GM12878 (cell line): ENCODE measurements around the gene GPR52. TPM values are rescaled to one million over a fixed set of nuclear protein-coding genes. Genes with fewer than 3 reads are reported as not detected.

Source experiments
- ATAC-seq: fragments of 200-7000 bp; cut with Tn5 transposase; 3 replicates; pipeline ENCODE4 v1.9.1; 2020; ENCODE audit warnings: mild to moderate bottlenecking, moderate library complexity
- BruUV-seq: library from RNA; stranded (reverse); fragments of 400-500 nt; replicated peaks from 2 replicates; lab custom pipeline; 2021; lab: Mats Ljungman, UMichigan
- CTCF ChIA-PET: fragments of 300-600 bp; sonication (Branson Sonifier 250); formaldehyde crosslinking; extraction: SDS; loops from one replicate; lab custom pipeline; 2021; ENCODE audit warnings: inconsistent platforms; lab: Yijun Ruan, JAX
- POLR2A ChIA-PET: fragments of 350-600 bp; formaldehyde crosslinking; extraction: SDS; loops from one replicate; lab custom pipeline; 2021; ENCODE audit warnings: inconsistent platforms; lab: Charles Lee
- RAD21 ChIA-PET: fragments of 300-600 bp; sonication (Branson Sonifier 250); formaldehyde crosslinking; loops from one replicate; lab custom pipeline; 2023; ENCODE audit warnings: antibody characterized with exemption; ENCODE audit not compliant: unreplicated experiment; lab: Charles Lee
- SMC1A ChIA-PET: fragments of 300-600 bp; sonication (Branson Sonifier 250); formaldehyde crosslinking; loops from one replicate; lab custom pipeline; 2023; ENCODE audit not compliant: unreplicated experiment, uncharacterized antibody; lab: Charles Lee
- DNase-seq: peaks from one replicate; pipeline ENCODE4 v3.0.0-alpha.2; 2011; ENCODE audit warnings: low read depth, low spot score
- FAIRE-seq: peaks from 3 replicates; lab custom pipeline; 2011; peaks lifted over from hg19 to GRCh38; lab: Jason Lieb, UNC
- H2AFZ ChIP-seq: 2 replicates; pipeline ENCODE4 v1.6.0; 2011; ENCODE audit warnings: low read depth, low read length, control low read depth; ENCODE audit not compliant: control insufficient read depth
- H3K27ac ChIP-seq: 2 replicates; pipeline ENCODE4 v1.5.1; 2011; ENCODE audit warnings: control low read depth; ENCODE audit not compliant: control insufficient read depth, insufficient read depth
- H3K27me3 ChIP-seq, 2 experiments: replicated peaks in 1 of 2; 2 replicates each; pipeline versions ENCODE4 v1.6.0 to v1.6.1; 2011; ENCODE audit warnings: low read length in 1 of 2; ENCODE audit not compliant: control insufficient read depth in 2 of 2, insufficient read depth in 2 of 2
- H3K36me3 ChIP-seq, 2 experiments: 2 replicates each; pipeline ENCODE4 v1.5.1; 2011; ENCODE audit warnings: low read length in 1 of 2; ENCODE audit not compliant: control insufficient read depth in 2 of 2, insufficient read depth in 2 of 2
- H3K4me1 ChIP-seq: 2 replicates; pipeline ENCODE4 v1.6.1; 2011; ENCODE audit warnings: mild to moderate bottlenecking, low read length, moderate library complexity, mixed read lengths; ENCODE audit not compliant: control insufficient read depth, insufficient read depth
- H3K4me2 ChIP-seq: 2 replicates; pipeline ENCODE4 v1.6.0; 2011; ENCODE audit warnings: control low read depth; ENCODE audit not compliant: control insufficient read depth, insufficient read depth
- H3K4me3 ChIP-seq: fragments of 200-600 bp; sonication (generic); 2 replicates; pipeline ENCODE4 v1.5.1; 2016
- H3K79me2 ChIP-seq: 2 replicates; pipeline ENCODE4 v1.6.0; 2011; ENCODE audit warnings: low read length; ENCODE audit not compliant: control insufficient read depth, insufficient read depth
- H3K9ac ChIP-seq: 2 replicates; pipeline ENCODE4 v1.8.0; 2011; ENCODE audit warnings: low read length, control low read depth, mixed read lengths; ENCODE audit not compliant: control insufficient read depth, insufficient read depth
- H3K9me3 ChIP-seq: replicated peaks from 3 replicates; pipeline ENCODE4 v1.5.1; 2011; ENCODE audit warnings: mild to moderate bottlenecking, low read length; ENCODE audit not compliant: control insufficient read depth, insufficient read depth
- H4K20me1 ChIP-seq: 2 replicates; pipeline ENCODE4 v1.6.0; 2011; ENCODE audit not compliant: control insufficient read depth, insufficient read depth
- ETV6 ChIP-seq, 2 experiments: fragments of 450-650 bp in 1 of 2; IDR thresholded peaks in 1 of 2; conservative IDR thresholded peaks in 1 of 2; 2 replicates each; pipeline ENCODE4 v1.6.1; 2014; ENCODE audit warnings: antibody characterized with exemption in 1 of 2, borderline replicate concordance in 1 of 2, low read depth in 1 of 2, mild to moderate bottlenecking in 1 of 2, moderate library complexity in 1 of 2
- GABPA ChIP-seq: IDR thresholded peaks from 2 replicates; pipeline ENCODE4 v1.6.1; 2014; ENCODE audit warnings: antibody characterized with exemption, low read depth, mild to moderate bottlenecking, inconsistent platforms
- HDAC6 ChIP-seq: fragments of 200-600 bp; sonication (generic); IDR thresholded peaks from one replicate; pipeline ENCODE4 v1.8.0; 2017; ENCODE audit warnings: antibody characterized with exemption; ENCODE audit not compliant: unreplicated experiment
- HDGF ChIP-seq: fragments of 450-650 bp; IDR thresholded peaks from 2 replicates; pipeline ENCODE4 v1.6.1; 2016; ENCODE audit warnings: antibody characterized with exemption
- IRF3 ChIP-seq: fragments of 450-650 bp; IDR thresholded peaks from 2 replicates; pipeline ENCODE4 v1.6.1; 2014; ENCODE audit warnings: mild to moderate bottlenecking
- NR2C2 ChIP-seq: IDR thresholded peaks from 2 replicates; pipeline ENCODE4 v1.6.1; 2011; ENCODE audit warnings: borderline replicate concordance, low read depth; ENCODE audit not compliant: control insufficient read depth, insufficient read length
- RELA ChIP-seq: fragments of 450-650 bp; IDR thresholded peaks from 2 replicates; pipeline ENCODE4 v1.8.0; 2014; ENCODE audit warnings: borderline replicate concordance; ENCODE audit not compliant: partially characterized antibody
- SPI1 ChIP-seq: IDR thresholded peaks from 2 replicates; pipeline ENCODE4 v1.6.1; 2011; ENCODE audit warnings: low read depth, mild to moderate bottlenecking, low read length, moderate library complexity, borderline replicate concordance; ENCODE audit not compliant: insufficient read depth
- ZNF384 ChIP-seq: IDR thresholded peaks from 2 replicates; pipeline ENCODE4 v1.6.1; 2012; ENCODE audit warnings: low read depth, mild to moderate bottlenecking, low read length, improper control_type of control experiment, borderline replicate concordance
- ZNF622 ChIP-seq: fragments of 450-650 bp; IDR thresholded peaks from 2 replicates; pipeline ENCODE4 v1.6.1; 2017; ENCODE audit warnings: mild to moderate bottlenecking, inconsistent platforms
- in situ Hi-C: fragments of 300-500 bp; cut with MboI; formaldehyde crosslinking; loops from 9 replicates; pipeline ENCODE4 v1.14.3; 2018; ENCODE audit warnings: mixed read lengths
- intact Hi-C: fragments of 100-400 bp; cut with micrococcal nuclease; formaldehyde crosslinking; loops from one replicate; pipeline ENCODE4 v1.14.2; 2022; ENCODE audit not compliant: unreplicated experiment
- polyA plus RNA-seq, 11 experiments: library from polyadenylated mRNA; depleted of rRNA in 4 of 11; unstranded in 6 of 11; stranded (reverse) in 5 of 11; fragments of >200 nt; fragmentation: Nextera tagmentation in 4 of 11; fragmentation: Illumina TruSeq in 1 of 11; extraction: Ambion mirVana in 4 of 11; extraction: Trizol in 1 of 11; gene quantifications; 1 replicate in 1 of 11; 2 replicates in 10 of 11; pipeline versions ENCODE4 v1.2.1 to v1.2.3, GENCODE V29; 2011 to 2016; ENCODE audit warnings: inconsistent platforms in 2 of 11, missing spikeins in 2 of 11, low read depth in 1 of 11
- total RNA-seq, 4 experiments: library from RNA; depleted of rRNA in 3 of 4; stranded (reverse); fragments of >200 nt in 3 of 4; fragmentation: Illumina TruSeq in 1 of 4; extraction: Trizol in 1 of 4; gene quantifications; 2 replicates each; pipeline versions ENCODE4 v1.2.1 to v1.2.3, GENCODE V29; 2013 to 2021
- TF ChIP-seq, protein P1 (sequence below): fragments of 450-650 bp; formaldehyde crosslinking; IDR thresholded peaks from 2 replicates; pipeline ENCODE4 v1.4.0; 2020; ENCODE audit warnings: mild to moderate bottlenecking, moderate library complexity
- TF ChIP-seq, protein P2 (sequence below): IDR thresholded peaks from 2 replicates; pipeline ENCODE4 v1.6.1; 2011; ENCODE audit warnings: low read depth, mild to moderate bottlenecking, low read length, moderate library complexity, borderline replicate concordance; ENCODE audit errors: extremely low read depth
- TF ChIP-seq, protein P3 (sequence below): IDR thresholded peaks from 2 replicates; pipeline ENCODE4 v1.6.1; 2012; ENCODE audit warnings: improper control_type of control experiment, low read depth, low read length; ENCODE audit not compliant: insufficient replicate concordance

Gene GPR52
- total and polyA plus RNA-seq, 10 of the 15 experiments (the other 5 are each of a cell fraction or from before 2014, with no cell fraction given), result 0.20 to 16.4 (median 3.2) TPM; not detected in 4

- ATAC-seq (no peak), FAIRE-seq (no peak), DNase-seq (no peak)
- RAD21 ChIA-PET, result no interaction called here
- no peak overlapping the region for H3K9ac ChIP-seq
- no peaks in the 10 kb centered on the region for H4K20me1 ChIP-seq
- no peak overlapping the region for H2AFZ ChIP-seq
- intact Hi-C loops, result no loop called here
- no peak overlapping the region for H3K27ac ChIP-seq
- H3K4me2 ChIP-seq, result no peak overlapping the region
- in situ Hi-C loops, result no loop called here
- H3K4me3 ChIP-seq, result no peak overlapping the region
- no peaks in the 10 kb centered on the region for H3K4me1 ChIP-seq
- POLR2A ChIA-PET, result no interaction called here
- no peaks in the 10 kb centered on the region for H3K36me3 ChIP-seq
- CTCF ChIA-PET, result no interaction called here
- BruUV-seq, result no TSS peak
- H3K27me3 ChIP-seq, result no peaks in the 10 kb centered on the region
- H3K9me3 ChIP-seq, result no peaks in the 10 kb centered on the region
- SMC1A ChIA-PET, result interaction anchor here (0.8 kb wide), 2 partner anchors 14 to 21 kb away, joined by 3 to 4 read pairs; no protein-coding TSS in a partner anchor
- H3K79me2 ChIP-seq, result no peaks in the 10 kb centered on the region
- no peak for TF ChIP-seq ZNF384
- TF ChIP-seq, protein P1, sequence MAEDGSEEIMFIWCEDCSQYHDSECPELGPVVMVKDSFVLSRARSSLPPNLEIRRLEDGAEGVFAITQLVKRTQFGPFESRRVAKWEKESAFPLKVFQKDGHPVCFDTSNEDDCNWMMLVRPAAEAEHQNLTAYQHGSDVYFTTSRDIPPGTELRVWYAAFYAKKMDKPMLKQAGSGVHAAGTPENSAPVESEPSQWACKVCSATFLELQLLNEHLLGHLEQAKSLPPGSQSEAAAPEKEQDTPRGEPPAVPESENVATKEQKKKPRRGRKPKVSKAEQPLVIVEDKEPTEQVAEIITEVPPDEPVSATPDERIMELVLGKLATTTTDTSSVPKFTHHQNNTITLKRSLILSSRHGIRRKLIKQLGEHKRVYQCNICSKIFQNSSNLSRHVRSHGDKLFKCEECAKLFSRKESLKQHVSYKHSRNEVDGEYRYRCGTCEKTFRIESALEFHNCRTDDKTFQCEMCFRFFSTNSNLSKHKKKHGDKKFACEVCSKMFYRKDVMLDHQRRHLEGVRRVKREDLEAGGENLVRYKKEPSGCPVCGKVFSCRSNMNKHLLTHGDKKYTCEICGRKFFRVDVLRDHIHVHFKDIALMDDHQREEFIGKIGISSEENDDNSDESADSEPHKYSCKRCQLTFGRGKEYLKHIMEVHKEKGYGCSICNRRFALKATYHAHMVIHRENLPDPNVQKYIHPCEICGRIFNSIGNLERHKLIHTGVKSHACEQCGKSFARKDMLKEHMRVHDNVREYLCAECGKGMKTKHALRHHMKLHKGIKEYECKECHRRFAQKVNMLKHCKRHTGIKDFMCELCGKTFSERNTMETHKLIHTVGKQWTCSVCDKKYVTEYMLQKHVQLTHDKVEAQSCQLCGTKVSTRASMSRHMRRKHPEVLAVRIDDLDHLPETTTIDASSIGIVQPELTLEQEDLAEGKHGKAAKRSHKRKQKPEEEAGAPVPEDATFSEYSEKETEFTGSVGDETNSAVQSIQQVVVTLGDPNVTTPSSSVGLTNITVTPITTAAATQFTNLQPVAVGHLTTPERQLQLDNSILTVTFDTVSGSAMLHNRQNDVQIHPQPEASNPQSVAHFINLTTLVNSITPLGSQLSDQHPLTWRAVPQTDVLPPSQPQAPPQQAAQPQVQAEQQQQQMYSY (CRISPR knock-in tag), result no peak
- TF ChIP-seq ZNF622, result no peak
- TF ChIP-seq HDAC6, result no peak
- no peak for TF ChIP-seq GABPA
- TF ChIP-seq SPI1, result no peak
- TF ChIP-seq, protein P2, sequence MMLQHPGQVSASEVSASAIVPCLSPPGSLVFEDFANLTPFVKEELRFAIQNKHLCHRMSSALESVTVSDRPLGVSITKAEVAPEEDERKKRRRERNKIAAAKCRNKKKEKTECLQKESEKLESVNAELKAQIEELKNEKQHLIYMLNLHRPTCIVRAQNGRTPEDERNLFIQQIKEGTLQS, result no peak
- no peak for TF ChIP-seq HDGF
- TF ChIP-seq, protein P3, sequence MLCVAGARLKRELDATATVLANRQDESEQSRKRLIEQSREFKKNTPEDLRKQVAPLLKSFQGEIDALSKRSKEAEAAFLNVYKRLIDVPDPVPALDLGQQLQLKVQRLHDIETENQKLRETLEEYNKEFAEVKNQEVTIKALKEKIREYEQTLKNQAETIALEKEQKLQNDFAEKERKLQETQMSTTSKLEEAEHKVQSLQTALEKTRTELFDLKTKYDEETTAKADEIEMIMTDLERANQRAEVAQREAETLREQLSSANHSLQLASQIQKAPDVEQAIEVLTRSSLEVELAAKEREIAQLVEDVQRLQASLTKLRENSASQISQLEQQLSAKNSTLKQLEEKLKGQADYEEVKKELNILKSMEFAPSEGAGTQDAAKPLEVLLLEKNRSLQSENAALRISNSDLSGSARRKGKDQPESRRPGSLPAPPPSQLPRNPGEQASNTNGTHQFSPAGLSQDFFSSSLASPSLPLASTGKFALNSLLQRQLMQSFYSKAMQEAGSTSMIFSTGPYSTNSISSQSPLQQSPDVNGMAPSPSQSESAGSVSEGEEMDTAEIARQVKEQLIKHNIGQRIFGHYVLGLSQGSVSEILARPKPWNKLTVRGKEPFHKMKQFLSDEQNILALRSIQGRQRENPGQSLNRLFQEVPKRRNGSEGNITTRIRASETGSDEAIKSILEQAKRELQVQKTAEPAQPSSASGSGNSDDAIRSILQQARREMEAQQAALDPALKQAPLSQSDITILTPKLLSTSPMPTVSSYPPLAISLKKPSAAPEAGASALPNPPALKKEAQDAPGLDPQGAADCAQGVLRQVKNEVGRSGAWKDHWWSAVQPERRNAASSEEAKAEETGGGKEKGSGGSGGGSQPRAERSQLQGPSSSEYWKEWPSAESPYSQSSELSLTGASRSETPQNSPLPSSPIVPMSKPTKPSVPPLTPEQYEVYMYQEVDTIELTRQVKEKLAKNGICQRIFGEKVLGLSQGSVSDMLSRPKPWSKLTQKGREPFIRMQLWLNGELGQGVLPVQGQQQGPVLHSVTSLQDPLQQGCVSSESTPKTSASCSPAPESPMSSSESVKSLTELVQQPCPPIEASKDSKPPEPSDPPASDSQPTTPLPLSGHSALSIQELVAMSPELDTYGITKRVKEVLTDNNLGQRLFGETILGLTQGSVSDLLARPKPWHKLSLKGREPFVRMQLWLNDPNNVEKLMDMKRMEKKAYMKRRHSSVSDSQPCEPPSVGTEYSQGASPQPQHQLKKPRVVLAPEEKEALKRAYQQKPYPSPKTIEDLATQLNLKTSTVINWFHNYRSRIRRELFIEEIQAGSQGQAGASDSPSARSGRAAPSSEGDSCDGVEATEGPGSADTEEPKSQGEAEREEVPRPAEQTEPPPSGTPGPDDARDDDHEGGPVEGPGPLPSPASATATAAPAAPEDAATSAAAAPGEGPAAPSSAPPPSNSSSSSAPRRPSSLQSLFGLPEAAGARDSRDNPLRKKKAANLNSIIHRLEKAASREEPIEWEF, result no peak
- no peak for TF ChIP-seq ETV6 (conservative IDR thresholded peaks at IDR 0.05 in 1 of 2, IDR thresholded peaks at IDR 0.05 in 1 of 2; ENCODE audit: borderline replicate concordance in 1 of 2, low read depth in 1 of 2)
- TF ChIP-seq IRF3, result no peak
- no peak for TF ChIP-seq RELA
- no peak for TF ChIP-seq NR2C2
Measured at GRCh38 chr1:174497478-174497877, 49.7 kb downstream of the GPR52 start.
